ENCODE data around the gene TMEM53. TPM values are rescaled to one million over a fixed set of nuclear protein-coding genes. Genes with fewer than 3 reads are reported as not detected.
A peak's percentile ranks its signal among the peaks of the same experiment; 100 is the strongest.

TMEM53 gene
- total RNA-seq, 1 donor from 2014 or later = 6.1 TPM

GRCh38 chr1:44719318-44719717 lies 45.0 kb upstream of the TMEM53 start:
- DNase-seq (ENCODE audit: low read depth) (no peak), FAIRE-seq (no peak)
- H3K4me3 ChIP-seq (ENCODE audit: low read depth, low read length) = no peak overlapping the region
- H3K27me3 ChIP-seq (ENCODE audit: control insufficient read depth, insufficient read depth, low read length) = no peaks in the 10 kb centered on the region
- no peaks in the 10 kb centered on the region for H3K36me3 ChIP-seq (ENCODE audit: control insufficient read depth, insufficient read depth, low read length)
- no peak for TF ChIP-seq CTCF (IDR thresholded peaks at IDR 0.05; ENCODE audit: insufficient read depth, low read length, severe bottlenecking)

- Histone ChIP-seq H3K36me3 (ENCODE audit: control insufficient read depth, insufficient read depth, low read length) (no peaks in the 10 kb centered on the region), H3K4me3 (ENCODE audit: low read depth, low read length) (no peak overlapping the region), H3K27me3 (ENCODE audit: control insufficient read depth, insufficient read depth, low read length) (no peaks in the 10 kb centered on the region)
- no peak for TF ChIP-seq CTCF (IDR thresholded peaks at IDR 0.05; ENCODE audit: insufficient read depth, low read length, severe bottlenecking)
- FAIRE-seq = no peak
- no peak for DNase-seq (ENCODE audit: low read depth)
These were observed 43.8 kb upstream of the TMEM53 start for GRCh38 chr1:44718091-44718490.

- FAIRE-seq = no peak
- Histone ChIP-seq H3K27me3 (ENCODE audit: control insufficient read depth, insufficient read depth, low read length) (no peaks in the 10 kb centered on the region), H3K4me3 (ENCODE audit: low read depth, low read length) (no peak overlapping the region), H3K36me3 (ENCODE audit: control insufficient read depth, insufficient read depth, low read length) (no peaks in the 10 kb centered on the region)
- DNase-seq (ENCODE audit: low read depth) = no peak
- no peak for TF ChIP-seq CTCF (IDR thresholded peaks at IDR 0.05; ENCODE audit: insufficient read depth, low read length, severe bottlenecking)
These were observed 43.4 kb upstream of the TMEM53 start for GRCh38 chr1:44717653-44718052.

GRCh38 chr1:44717156-44717555 lies 42.9 kb upstream of the TMEM53 start:
- H3K4me3 ChIP-seq (ENCODE audit: low read depth, low read length) = no peak overlapping the region
- no peaks in the 10 kb centered on the region for H3K36me3 ChIP-seq (ENCODE audit: control insufficient read depth, insufficient read depth, low read length)
- H3K27me3 ChIP-seq (ENCODE audit: control insufficient read depth, insufficient read depth, low read length) = no peaks in the 10 kb centered on the region
- FAIRE-seq (peak; percentile 79), DNase-seq (ENCODE audit: low read depth) (no peak)
- TF ChIP-seq CTCF (IDR thresholded peaks at IDR 0.05; ENCODE audit: insufficient read depth, low read length, severe bottlenecking) = no peak

- FAIRE-seq = peak; percentile 50
- peak; percentile 76 for DNase-seq (ENCODE audit: low read depth)
- Histone ChIP-seq H3K4me3 (ENCODE audit: low read depth, low read length) (no peak overlapping the region), H3K36me3 (ENCODE audit: control insufficient read depth, insufficient read depth, low read length) (no peaks in the 10 kb centered on the region), H3K27me3 (ENCODE audit: control insufficient read depth, insufficient read depth, low read length) (no peaks in the 10 kb centered on the region)
- peak; percentile 86 for TF ChIP-seq CTCF (IDR thresholded peaks at IDR 0.05; ENCODE audit: insufficient read depth, low read length, severe bottlenecking)
These were observed 40.8 kb upstream of the TMEM53 start for GRCh38 chr1:44714944-44715571.

GRCh38 chr1:44714532-44714931 lies 40.3 kb upstream of the TMEM53 start:
- TF ChIP-seq CTCF (IDR thresholded peaks at IDR 0.05; ENCODE audit: insufficient read depth, low read length, severe bottlenecking) = no peak
- DNase-seq (ENCODE audit: low read depth) (no peak), FAIRE-seq (no peak)
- H3K27me3 ChIP-seq (ENCODE audit: control insufficient read depth, insufficient read depth, low read length) = no peaks in the 10 kb centered on the region
- no peaks in the 10 kb centered on the region for H3K36me3 ChIP-seq (ENCODE audit: control insufficient read depth, insufficient read depth, low read length)
- H3K4me3 ChIP-seq (ENCODE audit: low read depth, low read length) = no peak overlapping the region

Measured in bronchial epithelial cell (primary cell).